HCT116 (cell line): ENCODE results near the gene SORBS1.

ENCODE experiments used
- CTCF ChIP-seq, 3 experiments: fragments of 200-600 bp in 1 of 3; sonication (generic) in 1 of 3; IDR thresholded peaks in 2 of 3; conservative IDR thresholded peaks in 1 of 3; 2 replicates each; pipeline ENCODE4 v1.5.1; 2012 to 2017; ENCODE audit warnings: low read depth in 2 of 3, low read length in 2 of 3, antibody characterized with exemption in 1 of 3, borderline replicate concordance in 1 of 3, control low read depth in 1 of 3, mild to moderate bottlenecking in 1 of 3, mixed read lengths in 1 of 3, mixed run types in 1 of 3, moderate library complexity in 1 of 3; ENCODE audit not compliant: insufficient read depth in 1 of 3
- EZH2phosphoT487 ChIP-seq: fragments of 200-600 bp; IDR thresholded peaks from 2 replicates; pipeline ENCODE4 v1.6.1; 2018; ENCODE audit warnings: antibody characterized with exemption, borderline replicate concordance
- POLR2A ChIP-seq: IDR thresholded peaks from 2 replicates; pipeline ENCODE4 v1.7.0; 2011; ENCODE audit warnings: borderline replicate concordance; ENCODE audit not compliant: insufficient read depth, insufficient read length; ENCODE audit errors: extremely low read depth
- SRF ChIP-seq: IDR thresholded peaks from 2 replicates; pipeline ENCODE4 v1.6.1; 2012; ENCODE audit warnings: low read depth

DNA sequence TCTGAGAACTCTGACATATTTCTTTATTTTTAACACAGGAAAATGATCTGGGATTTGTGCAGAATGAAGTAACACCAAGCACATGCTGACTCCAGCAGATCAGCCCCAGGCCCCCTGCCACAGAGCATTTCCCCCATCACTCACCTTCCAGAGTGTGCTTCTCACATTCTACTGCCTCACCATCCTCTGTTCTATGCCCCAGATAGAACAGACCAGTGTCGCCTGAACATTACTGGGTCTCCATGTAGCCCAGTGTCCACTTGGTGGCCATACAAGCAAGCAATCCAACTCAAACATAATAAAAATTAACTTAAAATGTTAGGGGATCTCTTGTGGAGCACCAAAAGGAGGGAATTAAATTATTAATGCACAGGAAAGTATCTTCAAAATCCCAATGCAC, 58.8 kb downstream of the SORBS1 start:
- TF ChIP-seq EZH2phosphoT487 (no peak), CTCF (IDR thresholded peaks at IDR 0.05 in 2 of 3, conservative IDR thresholded peaks at IDR 0.05 in 1 of 3; ENCODE audit: borderline replicate concordance in 1 of 3, insufficient read depth in 1 of 3, low read depth in 2 of 3, low read length in 2 of 3) (no peak), SRF (no peak), POLR2A (no peak)
